Adipocyte (in vitro differentiated cells): Measurements from ENCODE around the gene AHRR.
A peak's percentile ranks its signal among the peaks of the same experiment; 100 is the strongest.
"Not testable (repeated sequence)": the region's sequence is repeated elsewhere in the genome, so short reads cannot be mapped to it uniquely, and the experiment has no call there.

Source experiments
- DNase-seq: peaks from one replicate; pipeline ENCODE4 v3.0.0-alpha.2; 2015; ENCODE audit warnings: low read depth
- H3K27me3 ChIP-seq: replicated peaks from 2 replicates; pipeline ENCODE4 v1.7.0; 2013; ENCODE audit warnings: mild to moderate bottlenecking, low read length, moderate library complexity; ENCODE audit not compliant: control insufficient read depth, insufficient read depth
- H3K36me3 ChIP-seq: 2 replicates; pipeline ENCODE4 v1.7.0; 2013; ENCODE audit warnings: low read length, mild to moderate bottlenecking, moderate library complexity; ENCODE audit not compliant: control insufficient read depth, insufficient read depth, severe bottlenecking
- H3K4me1 ChIP-seq: 2 replicates; pipeline ENCODE4 v1.7.0; 2013; ENCODE audit warnings: mild to moderate bottlenecking, low read length, moderate library complexity; ENCODE audit not compliant: control insufficient read depth, insufficient read depth
- H3K4me3 ChIP-seq: 2 replicates; pipeline ENCODE4 v1.7.0; 2013; ENCODE audit warnings: mild to moderate bottlenecking, low read length, moderate library complexity
- H3K9ac ChIP-seq: 2 replicates; pipeline ENCODE4 v1.7.0; 2013; ENCODE audit warnings: mild to moderate bottlenecking, low read length, moderate library complexity
- H3K9me3 ChIP-seq: 2 replicates; pipeline ENCODE4 v1.7.0; 2013; ENCODE audit warnings: mild to moderate bottlenecking, low read length, moderate library complexity; ENCODE audit not compliant: control insufficient read depth

Gene AHRR

DNA sequence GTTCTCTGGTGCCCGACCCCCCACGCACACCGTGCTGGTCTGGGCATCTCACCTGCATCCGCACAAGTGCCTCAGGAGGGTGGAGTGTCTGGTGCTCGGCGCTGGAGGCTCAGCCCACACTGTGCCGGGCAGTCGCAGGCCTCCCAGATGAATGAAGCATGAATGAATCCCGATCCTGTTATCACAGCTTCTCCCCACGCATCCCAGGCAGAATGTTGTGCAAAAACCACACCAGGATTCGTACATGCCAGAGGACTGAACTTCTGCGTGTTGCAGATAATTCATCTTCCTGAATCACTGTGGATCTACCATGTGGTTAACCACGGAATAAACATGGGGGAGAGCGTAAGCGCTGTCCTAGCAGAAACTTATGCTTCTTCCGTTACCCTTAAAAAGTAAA lies 24.6 kb upstream of the AHRR start:
- peak; percentile 53 for DNase-seq

DNA sequence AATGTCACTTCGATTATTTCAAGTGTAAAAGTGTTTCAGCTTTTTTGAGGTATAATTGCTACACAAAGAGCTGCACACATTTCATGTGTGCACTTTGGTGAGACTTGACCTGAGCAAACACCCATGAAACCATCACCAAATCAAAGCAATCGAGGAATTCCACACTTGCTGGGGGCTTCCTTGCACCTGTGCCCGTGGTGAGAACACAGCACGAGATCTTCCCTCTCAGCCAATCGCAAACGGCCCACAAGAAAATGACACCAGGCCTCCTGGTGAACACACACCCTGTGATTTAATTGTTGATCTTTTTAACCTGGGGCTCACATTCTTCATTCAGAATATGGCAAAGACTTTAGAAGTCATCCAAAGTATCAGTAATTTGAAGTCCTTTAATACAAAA lies 24.1 kb upstream of the AHRR start:
- H3K4me1 ChIP-seq, H3K4me3 ChIP-seq, H3K36me3 ChIP-seq, H3K27me3 ChIP-seq, H3K9me3 ChIP-seq, H3K9ac ChIP-seq, DNase-seq: not testable (repeated sequence)

More for the DNA sequence above, 24.6 kb upstream of the AHRR start:
- not testable (repeated sequence) for H3K9ac ChIP-seq, H3K9me3 ChIP-seq, H3K4me3 ChIP-seq, H3K27me3 ChIP-seq, H3K4me1 ChIP-seq
- peaks cover 10% of the 10 kb centered on the region for H3K36me3 ChIP-seq

DNA sequence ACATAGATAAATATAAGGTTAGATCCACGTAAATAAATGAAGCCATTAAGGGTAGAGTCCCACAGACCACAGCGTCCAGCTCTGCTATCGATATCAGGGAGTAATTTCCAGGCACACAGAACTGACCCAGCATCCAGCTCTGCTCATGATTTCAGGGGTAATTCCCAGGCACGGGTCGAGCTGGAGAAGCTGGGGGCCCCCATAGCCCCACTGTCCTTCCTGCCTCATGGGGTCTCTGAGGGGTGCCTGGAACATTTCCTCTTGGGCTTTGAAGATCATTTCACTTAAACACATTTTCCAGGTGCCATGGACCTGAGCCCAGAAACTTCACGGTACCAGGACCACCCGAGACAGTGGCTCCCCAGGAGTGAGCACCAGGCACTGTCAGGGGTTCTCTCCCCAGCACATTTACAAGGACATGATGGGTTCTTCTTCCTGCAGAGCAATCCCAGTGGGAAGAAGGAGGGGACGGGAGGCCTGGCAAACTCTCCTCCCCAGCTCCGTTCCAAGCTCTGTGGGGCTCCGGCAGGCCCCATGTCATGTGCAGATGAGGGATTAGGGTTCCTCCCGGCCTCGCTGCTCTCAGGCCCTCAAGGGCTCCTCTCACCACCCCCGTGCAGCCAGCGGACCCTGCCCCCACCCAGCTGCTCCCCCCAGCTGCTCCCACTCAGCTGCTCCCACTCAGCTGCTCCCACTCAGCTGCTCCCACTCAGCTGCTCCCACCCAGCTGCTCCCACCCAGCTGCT lies 23.4 kb upstream of the AHRR start:
- H3K27me3 ChIP-seq, H3K9me3 ChIP-seq, H3K36me3 ChIP-seq, H3K9ac ChIP-seq, H3K4me1 ChIP-seq, DNase-seq, H3K4me3 ChIP-seq: not testable (repeated sequence)

DNA sequence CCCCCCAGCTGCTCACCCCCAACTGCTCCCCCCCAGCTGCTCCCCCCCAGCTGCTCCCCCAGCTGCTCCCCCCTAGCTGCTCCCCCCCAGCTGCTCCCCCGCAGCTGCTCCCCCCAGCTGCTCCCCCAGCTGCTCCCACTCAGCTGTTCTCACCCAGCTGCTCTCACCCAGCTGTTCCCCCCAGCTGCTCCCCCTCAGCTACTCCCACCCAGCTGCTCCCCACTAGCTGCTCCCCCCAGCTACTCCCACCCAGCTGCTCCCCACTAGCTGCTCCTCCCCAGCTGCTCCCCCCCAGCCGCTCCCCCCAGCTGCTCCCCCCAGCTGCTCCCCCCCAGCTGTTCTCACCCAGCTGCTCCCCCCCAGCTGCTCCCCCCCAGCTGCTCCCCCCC lies 22.8 kb upstream of the AHRR start:
- no peaks in the 10 kb centered on the region for H3K9me3 ChIP-seq
- peaks cover 8% of the 10 kb centered on the region for H3K4me1 ChIP-seq
- DNase-seq: no peak
- H3K27me3 ChIP-seq: no peaks in the 10 kb centered on the region
- no peak overlapping the region for H3K9ac ChIP-seq
- no peak overlapping the region for H3K4me3 ChIP-seq
- H3K36me3 ChIP-seq: peaks cover 3% of the 10 kb centered on the region

DNA sequence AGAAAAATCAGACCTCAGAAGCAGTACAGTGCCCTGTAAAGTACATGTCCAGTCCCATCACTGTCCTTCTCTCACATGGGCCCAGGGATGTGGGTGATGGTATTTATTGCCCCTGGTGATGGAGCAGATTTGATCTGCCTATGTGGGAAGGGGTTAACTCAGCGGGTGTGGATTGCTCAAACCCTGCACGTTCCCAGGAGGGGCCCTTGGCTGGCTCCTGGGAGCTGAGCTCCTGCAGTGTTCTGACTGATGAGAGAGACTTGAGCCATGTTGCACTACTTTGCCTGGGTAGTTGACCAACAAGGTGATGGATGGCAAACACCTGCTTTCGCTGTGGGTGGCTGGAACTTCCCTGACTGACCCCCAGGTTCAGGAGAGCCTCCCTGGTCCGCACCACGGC lies 21.6 kb upstream of the AHRR start:
- not testable (repeated sequence) for H3K9ac ChIP-seq, H3K27me3 ChIP-seq, H3K4me3 ChIP-seq, H3K9me3 ChIP-seq, H3K4me1 ChIP-seq, DNase-seq, H3K36me3 ChIP-seq

DNA sequence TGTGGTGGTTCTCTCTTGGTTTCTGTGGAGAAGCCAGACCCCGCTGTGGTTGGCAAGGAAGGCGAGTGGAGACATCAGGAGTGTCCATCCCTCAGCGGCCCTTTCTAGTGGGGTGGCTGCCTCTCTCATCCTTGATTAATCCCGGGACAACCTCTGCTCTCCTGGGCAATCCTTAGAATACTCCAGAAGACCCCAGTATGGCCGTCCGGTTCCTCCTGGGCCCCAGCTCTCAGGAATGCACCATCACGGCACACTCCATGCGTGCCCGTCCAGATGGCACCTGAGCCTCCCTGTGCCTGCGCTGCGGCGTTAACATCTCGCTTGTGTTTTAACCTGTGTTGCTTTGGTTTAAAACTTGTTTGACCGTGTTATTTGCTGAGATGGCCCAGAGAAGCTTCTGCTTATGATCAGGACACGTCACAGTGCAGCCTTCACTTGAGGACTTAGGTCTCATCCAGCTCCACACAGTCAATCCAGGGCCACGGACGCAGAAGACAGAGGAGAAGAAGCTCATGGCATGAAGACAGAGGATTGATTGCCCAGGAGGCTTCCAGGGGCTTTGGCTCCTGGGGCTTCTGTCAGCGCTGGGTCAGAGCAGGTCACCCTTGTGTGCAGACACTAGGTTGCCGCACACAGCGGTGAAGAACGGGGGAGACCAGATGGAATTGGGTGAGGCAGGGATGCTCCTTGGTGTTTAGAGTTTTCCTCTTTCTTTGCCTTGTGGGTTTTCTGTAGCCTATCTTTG lies 20.7 kb upstream of the AHRR start:
- not testable (repeated sequence) for H3K9ac ChIP-seq, H3K4me3 ChIP-seq, H3K27me3 ChIP-seq, DNase-seq, H3K36me3 ChIP-seq, H3K9me3 ChIP-seq, H3K4me1 ChIP-seq

DNA sequence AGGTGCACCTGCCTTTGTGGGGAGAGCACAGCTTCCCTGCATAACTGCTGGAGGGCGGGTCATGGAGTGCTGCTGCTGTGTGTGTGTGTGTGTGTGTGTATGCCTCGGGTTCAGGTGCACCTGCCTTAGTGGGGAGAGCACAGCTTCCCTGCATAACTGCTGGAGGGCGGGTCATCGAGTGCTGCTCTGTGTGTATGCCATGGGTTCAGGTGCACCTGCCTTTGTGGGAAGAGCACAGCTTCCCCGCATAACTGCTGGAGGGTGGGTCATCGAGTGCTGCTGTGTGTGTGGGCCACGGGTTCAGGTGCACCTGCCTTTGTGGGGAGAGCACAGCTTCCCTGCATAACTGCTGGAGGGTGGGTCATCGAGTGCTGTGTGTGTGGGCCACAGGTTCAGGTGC lies 19.1 kb upstream of the AHRR start:
- H3K36me3 ChIP-seq: peaks cover 18% of the 10 kb centered on the region
- H3K9ac ChIP-seq, H3K4me1 ChIP-seq, DNase-seq, H3K27me3 ChIP-seq, H3K9me3 ChIP-seq, H3K4me3 ChIP-seq: not testable (repeated sequence)

DNA sequence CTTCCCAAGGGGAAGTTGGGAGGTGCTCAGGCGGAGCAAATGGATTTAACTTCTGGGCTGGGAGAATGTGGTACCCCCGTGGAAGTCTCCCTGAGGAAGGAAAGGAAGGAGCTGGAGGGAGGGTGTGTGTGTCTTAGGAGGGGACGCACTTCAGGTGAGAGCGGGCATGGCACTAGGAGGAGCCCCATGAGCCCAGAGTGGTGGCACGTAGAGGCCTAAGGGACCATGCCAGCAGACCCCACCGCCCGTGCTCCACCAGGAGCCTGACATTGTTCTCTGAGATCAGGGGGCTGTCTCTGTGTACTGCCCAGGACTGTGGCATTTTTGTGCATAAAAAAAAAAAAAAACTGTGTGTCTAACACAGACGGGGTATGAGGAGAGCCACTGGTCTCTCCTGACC lies 18.5 kb upstream of the AHRR start:
- H3K9ac ChIP-seq: no peak overlapping the region
- no peaks in the 10 kb centered on the region for H3K27me3 ChIP-seq
- no peak overlapping the region for H3K4me3 ChIP-seq
- peaks cover 7% of the 10 kb centered on the region for H3K4me1 ChIP-seq
- H3K9me3 ChIP-seq: no peaks in the 10 kb centered on the region
- DNase-seq: no peak
- H3K36me3 ChIP-seq: peaks cover 24% of the 10 kb centered on the region

DNA sequence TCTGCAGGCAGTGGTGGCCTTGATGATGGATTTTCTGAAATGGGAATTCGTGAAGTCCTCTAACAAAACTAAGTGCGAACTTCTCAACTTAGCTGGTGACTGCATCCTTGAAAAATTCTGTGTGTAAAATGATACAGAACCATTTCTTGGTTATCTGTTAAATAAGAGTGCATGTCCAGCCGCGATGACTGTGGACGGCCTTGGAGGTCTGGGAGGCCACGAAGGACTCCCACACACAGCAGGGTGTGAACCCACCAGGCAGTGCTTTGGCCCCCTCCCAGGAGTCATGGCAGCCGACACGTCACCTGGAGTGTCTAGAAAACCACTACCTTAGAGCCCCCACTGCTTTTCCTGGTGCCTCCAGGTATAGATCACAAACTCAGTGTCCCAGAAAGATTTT lies 17.8 kb upstream of the AHRR start:
- not testable (repeated sequence) for H3K4me3 ChIP-seq, H3K9ac ChIP-seq, H3K4me1 ChIP-seq, H3K27me3 ChIP-seq, H3K9me3 ChIP-seq, DNase-seq
- H3K36me3 ChIP-seq: peaks cover 27% of the 10 kb centered on the region

DNA sequence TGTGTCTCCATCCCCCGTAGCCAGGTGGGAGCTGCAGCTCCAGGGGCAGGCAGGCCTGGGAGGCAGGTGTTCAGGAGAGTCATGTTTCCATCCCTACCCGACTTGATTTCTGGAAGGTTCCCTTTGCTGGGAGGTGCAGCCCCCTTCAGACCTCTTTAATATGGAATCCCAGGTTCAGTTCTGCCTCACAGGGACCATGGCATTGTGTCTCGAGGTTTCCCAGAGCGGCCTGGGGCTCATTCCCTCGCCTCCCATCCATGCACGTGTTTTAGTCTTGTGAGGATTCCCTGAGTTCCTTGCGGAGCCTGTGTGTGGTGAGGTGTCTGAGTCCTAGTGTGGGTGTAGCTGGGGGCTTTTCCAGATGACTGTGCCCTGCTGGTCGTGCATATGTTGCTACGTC lies 16.5 kb upstream of the AHRR start:
- Histone ChIP-seq H3K36me3 (peaks cover 29% of the 10 kb centered on the region), H3K27me3 (no peaks in the 10 kb centered on the region), H3K4me1 (peaks cover 10% of the 10 kb centered on the region), H3K4me3 (no peak overlapping the region), H3K9ac (no peak overlapping the region), H3K9me3 (no peaks in the 10 kb centered on the region)
- DNase-seq: no peak

DNA sequence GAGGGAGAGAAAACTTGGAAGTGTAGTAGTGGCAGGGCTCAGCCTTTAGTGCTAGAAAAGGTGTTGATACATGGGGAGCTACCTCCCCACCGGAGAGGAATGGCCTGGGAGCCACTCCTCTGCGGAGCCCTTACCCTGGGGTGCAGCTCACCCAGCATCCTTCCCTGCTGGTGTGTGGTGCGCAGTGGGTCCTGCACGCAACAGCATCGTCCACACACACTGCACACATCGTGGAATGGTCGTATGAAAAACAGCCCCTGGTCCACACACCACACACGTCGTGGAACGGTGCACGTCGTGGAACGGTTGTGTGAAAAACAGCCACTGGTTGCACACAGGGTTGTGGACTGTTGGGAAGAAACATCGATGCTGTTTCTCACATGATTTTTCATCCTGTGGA lies 16.1 kb upstream of the AHRR start:
- H3K4me1 ChIP-seq: peaks cover 10% of the 10 kb centered on the region
- H3K9me3 ChIP-seq: no peaks in the 10 kb centered on the region
- H3K27me3 ChIP-seq: no peaks in the 10 kb centered on the region
- H3K4me3 ChIP-seq: no peak overlapping the region
- no peak overlapping the region for H3K9ac ChIP-seq
- peaks cover 33% of the 10 kb centered on the region for H3K36me3 ChIP-seq
- DNase-seq: no peak
